GM19328 (cell line): ENCODE results near the gene PTBP1.
"Not testable (repeated sequence)": the region's sequence is repeated elsewhere in the genome, so short reads cannot be mapped to it uniquely, and the experiment has no call there.

Source experiments
- ATAC-seq: cut with Tn5 transposase; IDR thresholded peaks from one replicate; pipeline ENCODE4 v1.9.1; 2021; ENCODE audit warnings: mild to moderate bottlenecking, moderate library complexity; ENCODE audit not compliant: unreplicated experiment

Gene PTBP1

GRCh38 chr19:850979-851335 is 53.7 kb downstream of the PTBP1 start:
- ATAC-seq: no peak

- no peak for ATAC-seq
Observed at GRCh38 chr19:852136-853013, 55.1 kb downstream of the PTBP1 start, which contains the start of gene ELANE. ELANE (plus strand) TSS chr19:852303; CDS start chr19:852329, 26 bp downstream.

- no peak for ATAC-seq
Observed at GRCh38 chr19:853014-853585, 55.8 kb downstream of the PTBP1 start.

- not testable (repeated sequence) for ATAC-seq
Observed at GRCh38 chr19:853614-854220, 56.5 kb downstream of the PTBP1 start.

GRCh38 chr19:854549-854948 is 57.3 kb downstream of the PTBP1 start:
- ATAC-seq: no peak

- ATAC-seq: no peak
Observed at GRCh38 chr19:855142-855541, 57.9 kb downstream of the PTBP1 start.

- ATAC-seq: no peak
Observed at GRCh38 chr19:855566-856120, 58.4 kb downstream of the PTBP1 start.

- no peak for ATAC-seq
Observed at GRCh38 chr19:858284-858683, 61.0 kb downstream of the PTBP1 start.

GRCh38 chr19:858868-859843 is 61.9 kb downstream of the PTBP1 start, which contains the start of gene CFD:
CFD (plus strand) TSS chr19:859664; CDS start chr19:859690, 26 bp downstream.
- ATAC-seq: no peak

GRCh38 chr19:861141-861755 is 64.0 kb downstream of the PTBP1 start:
- no peak for ATAC-seq
